Measurements from ENCODE around the gene HNRNPC.
A peak's percentile ranks its signal among the peaks of the same experiment; 100 is the strongest.
"Not testable (repeated sequence)": the region's sequence is repeated elsewhere in the genome, so short reads cannot be mapped to it uniquely, and the experiment has no call there.

The HNRNPC gene

GRCh38 chr14:21241218-21241819 lies 27.9 kb downstream of the HNRNPC start:
- DNase-seq: no peak

GRCh38 chr14:21240417-21240816 lies 28.8 kb downstream of the HNRNPC start:
- no peak for DNase-seq

- no peak for DNase-seq
These were observed 30.3 kb downstream of the HNRNPC start for GRCh38 chr14:21238823-21239518.

GRCh38 chr14:21236948-21237797 lies 32.1 kb downstream of the HNRNPC start:
- no peak for DNase-seq

- DNase-seq: no peak
These were observed 35.1 kb downstream of the HNRNPC start for GRCh38 chr14:21234112-21234511.

- no peak for DNase-seq
These were observed 35.7 kb downstream of the HNRNPC start for GRCh38 chr14:21233457-21234076.

- no peak for DNase-seq
These were observed 38.1 kb downstream of the HNRNPC start for GRCh38 chr14:21231020-21231652.

- DNase-seq: no peak
These were observed 39.4 kb downstream of the HNRNPC start for GRCh38 chr14:21229821-21230220.

- no peak for DNase-seq
These were observed 41.3 kb downstream of the HNRNPC start for GRCh38 chr14:21227981-21228380.

- no peak for DNase-seq
These were observed 42.1 kb downstream of the HNRNPC start for GRCh38 chr14:21227150-21227549.

GRCh38 chr14:21226467-21226866 lies 42.8 kb downstream of the HNRNPC start:
- DNase-seq: no peak

- DNase-seq: not testable (repeated sequence)
These were observed 44.1 kb downstream of the HNRNPC start for GRCh38 chr14:21225164-21225563.

GRCh38 chr14:21220874-21221477 lies 48.3 kb downstream of the HNRNPC start:
- no peak for DNase-seq

GRCh38 chr14:21219561-21220111 lies 49.6 kb downstream of the HNRNPC start:
- DNase-seq: no peak

GRCh38 chr14:21219120-21219519 lies 50.1 kb downstream of the HNRNPC start:
- DNase-seq: no peak

- DNase-seq: peak; percentile 34
These were observed 53.4 kb downstream of the HNRNPC start for GRCh38 chr14:21215879-21216251.

- no peak for DNase-seq
These were observed 53.9 kb downstream of the HNRNPC start for GRCh38 chr14:21215130-21215878.

- no peak for DNase-seq
These were observed 55.6 kb downstream of the HNRNPC start for GRCh38 chr14:21213652-21214051.

GRCh38 chr14:21212824-21213223 lies 56.4 kb downstream of the HNRNPC start:
- not testable (repeated sequence) for DNase-seq

GRCh38 chr14:21211509-21211908 lies 57.7 kb downstream of the HNRNPC start:
- no peak for DNase-seq

GRCh38 chr14:21210023-21210422 lies 59.2 kb downstream of the HNRNPC start:
- DNase-seq: no peak
